HG02870 (cell line): ENCODE results near the gene ATL3.
"Not testable (repeated sequence)": the region's sequence is repeated elsewhere in the genome, so short reads cannot be mapped to it uniquely, and the experiment has no call there.

Experiments used
- ATAC-seq: cut with Tn5 transposase; IDR thresholded peaks from one replicate; pipeline ENCODE4 v1.9.1; 2021; ENCODE audit warnings: mild to moderate bottlenecking, moderate library complexity; ENCODE audit not compliant: unreplicated experiment

The ATL3 gene

DNA sequence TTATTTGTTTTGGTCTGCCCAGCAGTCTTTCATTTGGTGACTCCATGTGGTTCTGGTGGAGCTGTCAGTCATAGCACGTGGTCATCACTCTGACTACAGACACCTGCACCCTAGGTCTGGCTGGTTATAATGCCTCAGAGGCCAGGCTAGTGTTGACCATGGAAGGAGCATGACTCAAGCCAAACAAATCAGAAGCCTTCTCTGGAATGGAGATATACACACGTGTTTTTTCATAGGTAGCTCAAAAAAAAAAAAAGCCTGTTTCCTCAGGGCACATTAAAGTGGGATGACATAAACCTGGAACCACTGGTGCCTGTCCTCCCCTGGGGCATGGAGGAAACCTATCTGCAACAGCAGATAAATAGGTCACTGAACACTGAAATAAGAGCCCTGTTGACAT, 48.9 kb downstream of the ATL3 start:
- ATAC-seq = no peak

DNA sequence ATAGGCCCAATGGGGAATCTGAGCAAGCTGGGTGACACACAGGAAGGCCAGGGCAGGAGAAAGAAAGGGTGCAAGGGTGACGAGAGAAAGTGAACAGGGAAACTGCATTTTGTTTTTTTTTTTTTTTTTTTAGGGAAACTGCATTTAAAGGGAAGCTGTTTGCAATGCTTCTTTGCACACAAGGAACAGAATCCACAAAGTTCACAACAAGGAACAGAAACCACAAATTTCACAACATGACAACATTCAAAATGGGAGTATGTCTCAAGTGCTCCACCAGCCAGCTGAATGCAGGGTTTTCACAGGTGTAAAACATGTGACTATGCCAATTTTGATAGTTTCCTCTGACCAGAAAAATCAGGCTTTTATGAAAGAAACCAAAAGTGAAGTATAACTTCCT, 50.1 kb downstream of the ATL3 start:
- no peak for ATAC-seq

DNA sequence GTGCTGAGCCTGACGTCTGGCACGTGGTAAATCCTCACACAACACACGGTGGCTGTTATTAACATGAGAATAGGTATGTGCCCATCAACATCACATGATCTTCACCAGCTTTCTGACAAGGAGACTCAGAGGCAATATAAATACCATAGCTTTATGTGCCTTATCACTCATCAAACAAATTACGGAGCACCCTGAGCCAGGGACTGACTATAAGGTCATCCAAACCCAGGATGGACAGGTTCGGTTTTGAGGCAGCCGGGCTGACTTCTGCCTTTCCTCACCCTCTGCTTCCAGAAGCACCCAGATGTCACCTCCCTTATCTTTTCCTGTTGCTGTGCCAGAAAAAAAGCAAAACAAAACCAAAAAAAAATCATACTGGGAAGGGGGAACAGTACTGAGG, 51.2 kb downstream of the ATL3 start:
- ATAC-seq = no peak

GRCh38 chr11:63617686-63618085, 53.5 kb downstream of the ATL3 start:
- not testable (repeated sequence) for ATAC-seq

DNA sequence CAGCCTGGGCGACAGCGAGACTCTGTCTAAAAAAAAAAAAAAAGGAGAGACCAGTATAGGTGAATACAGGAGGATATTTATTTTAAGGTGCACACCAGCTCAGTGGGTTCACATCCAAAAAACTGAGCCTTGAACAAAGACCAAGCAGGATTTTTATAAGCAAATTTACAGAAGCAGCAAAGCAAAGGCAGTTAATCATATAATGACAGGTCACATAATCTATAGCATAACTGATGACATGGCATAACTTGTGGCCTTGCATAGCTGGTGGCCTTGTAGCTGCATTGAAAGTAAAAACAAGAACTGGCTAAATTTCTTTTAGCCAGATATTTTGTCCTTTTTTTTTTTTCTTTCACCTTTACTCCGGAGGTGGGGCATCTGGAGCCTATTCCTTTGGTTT, 54.2 kb downstream of the ATL3 start:
- no peak for ATAC-seq

DNA sequence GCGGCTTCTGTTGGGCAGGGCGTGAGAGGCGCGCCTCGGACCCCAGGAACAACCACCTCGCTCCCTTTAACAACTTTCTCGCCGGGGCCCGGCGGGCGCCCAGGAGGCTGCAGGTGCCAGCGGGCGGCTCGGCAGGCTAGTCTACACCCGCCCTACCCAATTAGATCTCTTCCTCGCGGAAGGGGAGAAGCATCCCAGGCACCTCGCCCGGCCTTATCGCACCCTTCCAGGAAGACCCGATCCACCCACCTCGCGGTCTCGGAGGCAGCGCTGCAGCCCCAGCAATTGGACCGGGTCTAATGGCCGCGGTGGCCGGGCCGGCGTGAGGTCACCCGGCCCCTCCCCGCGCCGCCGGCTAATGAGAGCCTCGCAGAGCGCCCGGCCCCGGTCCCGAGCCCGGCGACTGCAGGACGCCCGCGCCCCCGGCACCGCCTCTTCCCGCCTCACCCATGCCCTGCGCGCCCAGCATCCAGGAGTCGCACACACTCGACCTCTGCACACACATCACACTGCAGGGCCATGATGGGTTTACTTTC, 57.0 kb downstream of the ATL3 start, which contains the start of gene PLAAT3:
Gene PLAAT3 (minus strand): TSS at position 298 of the 536 bp plus-strand sequence. CDS start 419 bp downstream, outside the sequence.
- no peak for ATAC-seq

DNA sequence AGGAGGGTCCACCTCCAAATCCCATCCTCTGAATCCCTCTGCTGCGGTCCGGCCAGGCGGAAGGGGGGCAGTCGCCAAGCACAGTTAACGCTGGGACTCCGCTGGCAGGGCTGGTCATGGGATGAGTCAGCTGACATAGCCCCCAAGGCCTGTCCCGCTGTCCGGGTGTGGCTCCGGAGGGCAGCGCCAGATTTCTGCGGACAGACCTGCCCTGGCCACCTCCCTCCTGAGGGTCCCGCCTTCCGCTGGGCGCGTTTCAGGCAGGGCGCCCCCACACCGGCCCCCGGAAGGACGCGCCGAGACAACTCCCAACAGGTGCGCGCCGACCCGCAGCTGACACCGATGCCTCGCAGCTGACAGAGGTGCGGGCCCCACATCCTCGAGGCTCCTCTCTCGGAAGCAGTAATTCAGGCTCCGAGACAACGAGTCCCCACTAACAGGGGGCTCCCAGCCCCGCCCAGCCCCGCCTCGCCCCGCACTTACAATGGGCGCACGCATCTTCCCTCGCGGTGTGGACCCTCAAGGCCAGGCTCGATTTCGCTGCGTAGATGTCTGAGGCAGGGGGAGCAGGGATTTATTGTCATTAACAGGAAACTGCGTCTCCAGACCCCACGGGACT, 57.5 kb downstream of the ATL3 start:
- ATAC-seq = no peak

- no peak for ATAC-seq
These were observed 59.0 kb downstream of the ATL3 start for GRCh38 chr11:63612181-63612580.

GRCh38 chr11:63611395-63611747, 59.8 kb downstream of the ATL3 start:
- ATAC-seq = no peak

DNA sequence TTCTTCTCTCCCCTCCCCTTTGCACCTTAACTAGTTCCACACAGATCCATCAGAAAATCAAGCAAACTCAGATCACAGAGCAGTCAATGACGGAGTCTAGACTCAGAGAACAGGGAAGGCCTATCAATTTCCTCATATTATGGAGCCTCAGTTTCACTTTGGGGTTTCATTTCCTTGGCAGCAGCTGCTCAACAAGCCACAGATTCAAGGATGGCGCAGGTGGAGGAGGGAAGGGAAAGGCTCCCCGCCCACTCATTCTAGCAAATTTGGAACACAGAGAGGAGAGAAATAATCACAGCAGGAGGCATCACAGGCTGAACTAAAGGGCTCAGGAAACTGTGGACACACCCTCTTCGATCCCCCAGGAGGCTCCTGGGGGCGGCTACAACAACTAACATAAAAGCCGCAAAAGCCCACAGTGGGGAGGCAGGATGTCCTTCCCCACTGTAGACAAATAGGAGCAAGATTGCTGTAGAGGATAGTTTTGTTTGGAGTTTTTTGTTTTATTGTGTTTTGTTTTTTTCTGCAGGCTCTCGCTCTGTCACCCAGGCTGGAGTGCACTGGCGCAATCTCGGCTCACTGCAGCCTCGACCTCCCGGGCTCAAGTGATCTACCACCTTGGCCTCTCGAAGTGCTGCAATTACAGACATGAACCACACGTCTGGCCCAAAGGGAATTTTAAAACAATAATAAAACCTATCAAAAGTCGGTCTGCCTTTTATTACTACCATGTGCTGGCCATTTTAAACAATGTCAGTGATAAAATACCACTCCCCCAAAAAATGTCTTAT, 60.4 kb downstream of the ATL3 start:
- no peak for ATAC-seq

DNA sequence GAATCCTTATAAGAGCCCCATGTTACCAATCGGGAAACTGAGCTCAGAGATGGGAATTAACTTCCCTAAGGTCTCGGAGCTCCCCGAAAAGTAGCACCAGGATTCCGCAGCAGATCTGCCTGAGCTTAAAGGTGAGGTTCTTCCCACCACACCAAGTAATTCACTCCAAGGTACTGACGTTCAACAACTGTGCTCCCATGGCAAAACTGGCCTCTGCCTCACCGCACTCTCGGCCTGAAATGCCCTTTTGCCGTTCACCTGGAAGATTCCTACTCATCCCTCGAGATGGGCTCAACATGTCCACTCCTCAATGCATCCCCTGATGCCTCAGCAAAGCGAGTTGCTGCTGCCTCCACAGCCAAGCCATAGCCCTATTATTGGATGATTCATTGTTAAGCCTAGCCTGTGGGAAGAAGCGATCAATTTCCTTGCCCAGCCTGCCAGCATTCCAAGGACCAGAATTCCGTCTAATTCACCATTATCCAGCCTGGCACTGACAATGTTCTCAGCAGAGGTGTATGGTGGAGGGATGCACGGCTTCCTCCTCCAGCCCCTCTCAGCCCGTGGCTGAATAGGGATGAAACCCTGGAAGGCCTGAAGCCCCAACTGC, 61.1 kb downstream of the ATL3 start:
- ATAC-seq = no peak

- no peak for ATAC-seq
These were observed 61.6 kb downstream of the ATL3 start for GRCh38 chr11:63609536-63609935.

DNA sequence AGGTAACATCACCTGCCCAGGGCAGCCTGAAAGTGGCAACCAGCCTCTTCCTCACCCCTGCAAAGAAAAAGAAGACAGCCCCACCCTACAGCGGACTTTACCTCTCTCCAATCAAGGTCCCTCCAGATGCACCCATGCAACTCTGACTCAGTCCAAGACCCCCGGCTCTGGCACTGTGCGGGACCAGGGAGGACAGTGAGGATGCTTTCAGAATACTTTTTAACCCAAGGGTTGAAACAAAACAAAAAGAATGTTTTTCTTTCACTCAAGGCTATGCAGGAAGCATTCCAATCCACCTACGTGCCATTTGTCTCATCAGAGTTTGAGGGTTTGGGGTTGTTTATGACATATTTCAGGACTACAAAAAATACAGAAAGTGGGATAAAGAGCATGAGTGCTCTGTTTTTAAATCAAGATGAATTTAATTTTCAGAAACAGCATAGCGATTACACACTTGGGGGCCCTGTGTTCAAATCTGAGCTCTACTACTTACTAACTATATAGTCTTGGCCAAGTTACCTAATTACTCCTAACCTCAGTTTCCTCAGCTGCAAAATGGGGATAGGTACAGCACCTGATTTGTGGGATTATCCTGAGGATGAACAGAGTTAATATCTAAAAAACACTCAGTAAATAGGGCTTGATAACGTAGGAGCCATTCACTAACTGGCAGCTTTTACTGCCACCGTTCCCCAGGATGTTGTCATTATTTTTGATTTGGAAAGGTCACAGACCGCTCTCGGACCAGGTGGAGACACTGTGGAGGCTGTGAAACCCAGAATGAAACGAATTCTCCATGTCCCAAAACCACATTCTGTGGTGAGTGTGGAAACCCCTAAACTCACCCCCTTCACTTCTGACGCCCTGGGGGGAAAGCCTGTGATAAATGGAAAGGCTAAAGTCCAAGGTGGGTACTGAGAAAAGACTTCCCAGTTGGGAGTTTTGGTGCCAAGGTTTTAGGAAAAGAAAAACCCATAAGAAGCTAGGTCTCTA, 62.5 kb downstream of the ATL3 start:
- ATAC-seq = no peak

DNA sequence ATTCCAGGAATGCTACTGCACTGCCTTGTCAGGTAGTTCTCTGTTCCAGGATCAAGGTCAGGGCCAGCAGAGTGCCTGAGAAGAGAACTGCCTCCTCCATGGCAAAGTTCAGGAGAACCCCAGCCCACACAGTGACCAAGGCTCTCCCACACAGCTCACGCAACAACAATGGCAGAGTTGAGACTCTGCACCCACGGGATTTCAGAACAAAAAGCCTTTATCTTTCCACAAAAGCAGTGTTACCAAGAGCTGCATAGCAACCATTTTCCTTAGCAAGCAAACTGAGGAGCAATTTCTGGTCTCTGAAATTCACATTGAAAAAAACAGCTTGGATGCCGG, 68.0 kb downstream of the ATL3 start:
- ATAC-seq = no peak

DNA sequence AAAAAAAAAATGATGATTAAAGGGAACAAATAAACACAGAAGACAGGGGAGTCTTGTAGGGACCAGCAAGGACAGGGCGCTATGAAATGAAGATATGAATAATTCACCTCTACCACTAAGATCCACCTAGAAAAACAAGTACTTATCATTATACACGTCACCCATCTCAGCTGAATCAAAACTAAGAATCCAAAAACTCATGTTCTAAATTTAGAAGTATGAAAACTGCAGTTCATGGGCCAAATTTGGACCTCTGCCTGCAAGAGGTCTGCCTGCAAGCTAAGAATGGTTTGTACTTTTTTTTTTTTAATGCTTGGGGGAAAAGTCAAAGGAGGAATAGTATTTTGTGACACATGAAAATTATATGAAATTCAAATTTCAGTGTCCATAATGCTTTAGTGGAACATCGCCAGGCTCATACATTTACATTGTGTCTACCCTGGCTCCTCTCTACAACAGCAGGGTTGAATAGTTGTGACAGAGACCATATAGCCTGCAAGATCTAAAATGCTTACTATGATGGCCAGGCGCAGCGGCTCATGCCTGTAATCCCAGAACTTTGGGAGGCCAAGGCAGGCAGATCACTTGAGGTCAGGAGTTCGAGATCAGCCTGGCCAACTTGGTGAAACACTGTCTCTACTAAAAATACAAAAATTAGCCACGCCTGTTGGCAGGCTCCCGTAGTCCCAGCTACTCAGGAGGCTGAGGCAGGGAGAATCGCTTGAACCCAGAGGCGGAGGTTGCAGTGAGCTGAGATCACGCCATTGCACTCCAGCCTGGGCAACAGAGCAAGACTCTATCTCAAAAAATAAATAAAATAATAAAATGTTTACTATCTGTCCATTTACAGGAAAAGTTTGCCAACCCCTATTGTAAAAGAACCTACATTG, 68.6 kb downstream of the ATL3 start:
- not testable (repeated sequence) for ATAC-seq

DNA sequence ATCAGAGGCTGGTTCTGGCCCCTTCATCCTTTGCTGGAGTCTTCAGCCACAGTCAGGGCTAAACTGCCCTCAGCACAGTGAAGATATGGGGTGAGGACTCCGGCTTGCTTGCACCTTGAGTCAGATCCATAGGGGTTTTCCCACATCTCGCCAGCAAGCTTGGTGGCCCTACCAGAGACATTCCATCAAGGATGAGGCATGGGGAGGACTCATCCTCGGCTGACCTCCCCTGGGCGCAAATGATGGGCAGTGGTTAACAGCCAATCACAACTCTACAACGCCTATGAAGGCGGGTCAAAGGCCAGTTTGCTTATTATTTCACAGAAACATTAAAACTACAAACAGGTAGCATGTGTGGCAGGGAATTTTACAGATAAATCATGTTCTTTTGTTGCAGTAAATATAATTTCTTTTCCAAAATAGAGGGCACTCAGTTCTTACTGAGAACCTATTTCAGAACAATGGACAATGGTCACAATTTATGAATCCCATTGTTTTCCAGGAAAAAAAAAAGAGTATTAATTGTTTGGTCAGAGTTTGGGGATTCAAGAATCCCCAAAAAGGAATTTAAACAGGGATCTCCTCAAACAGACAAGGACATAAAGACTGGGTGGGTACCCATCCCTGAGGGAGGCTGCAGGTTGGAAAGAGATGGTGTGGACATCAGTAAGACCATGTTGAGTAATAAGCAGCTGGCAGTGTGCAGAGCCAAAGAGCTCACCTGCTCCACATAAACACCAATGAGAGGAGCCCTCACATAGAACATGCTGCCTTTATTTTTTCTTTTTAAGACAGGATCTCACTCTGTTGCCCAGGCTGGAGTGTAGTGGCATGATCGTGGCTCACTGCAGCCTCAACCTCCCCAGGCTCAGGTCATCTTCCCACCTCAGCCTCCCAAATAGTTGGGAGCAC, 71.7 kb downstream of the ATL3 start:
- no peak for ATAC-seq

DNA sequence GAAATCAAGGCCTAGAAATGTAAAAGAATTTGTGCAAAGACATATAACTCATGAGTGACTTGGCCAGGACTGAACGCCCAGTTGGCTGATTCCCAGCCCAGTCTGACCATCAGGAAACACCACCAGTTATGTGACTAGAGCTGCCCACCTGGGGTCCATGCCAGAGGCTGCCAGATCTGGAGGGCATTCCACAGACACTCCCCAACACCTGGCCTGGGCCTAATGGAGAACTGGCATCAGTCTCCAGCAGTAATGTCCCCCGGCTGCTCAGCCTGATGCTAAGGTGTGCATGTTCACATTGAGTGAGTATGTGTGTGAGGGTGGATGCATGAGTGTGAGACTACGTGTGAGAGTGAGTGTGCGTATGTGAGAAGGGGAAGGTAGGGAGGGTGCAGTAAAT, 72.6 kb downstream of the ATL3 start:
- no peak for ATAC-seq

- ATAC-seq = no peak
These were observed 75.9 kb downstream of the ATL3 start for GRCh38 chr11:63595296-63595695.

DNA sequence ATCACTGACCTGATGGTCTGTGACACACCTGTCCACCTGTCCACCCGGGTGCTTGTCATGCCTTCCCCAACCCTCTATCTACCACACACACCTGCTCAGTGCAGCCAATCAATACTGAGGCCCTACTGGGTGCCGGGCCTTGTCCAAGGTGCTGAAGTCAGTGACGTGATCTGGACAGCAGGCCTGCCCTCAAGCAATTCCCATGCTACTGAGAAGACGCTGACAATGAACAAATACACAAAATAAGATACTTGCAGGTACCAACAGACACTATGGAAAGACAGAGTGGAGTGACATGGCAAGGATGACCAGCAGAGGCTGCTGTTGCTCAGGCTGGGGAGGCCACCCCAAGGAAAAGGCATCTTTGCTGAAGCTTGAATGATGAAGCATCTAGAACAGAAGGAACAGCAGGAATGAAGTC, 78.2 kb downstream of the ATL3 start:
- no peak for ATAC-seq
